ENCODE measurements around the gene CHST12. TPM values are rescaled to one million over a fixed set of nuclear protein-coding genes. Genes with fewer than 3 reads are reported as not detected.
"Not testable (repeated sequence)": the region's sequence is repeated elsewhere in the genome, so short reads cannot be mapped to it uniquely, and the experiment has no call there.

Gene CHST12
- total RNA-seq, 2 experiments from 2014 or later: 49.5 to 51.1 TPM

DNA sequence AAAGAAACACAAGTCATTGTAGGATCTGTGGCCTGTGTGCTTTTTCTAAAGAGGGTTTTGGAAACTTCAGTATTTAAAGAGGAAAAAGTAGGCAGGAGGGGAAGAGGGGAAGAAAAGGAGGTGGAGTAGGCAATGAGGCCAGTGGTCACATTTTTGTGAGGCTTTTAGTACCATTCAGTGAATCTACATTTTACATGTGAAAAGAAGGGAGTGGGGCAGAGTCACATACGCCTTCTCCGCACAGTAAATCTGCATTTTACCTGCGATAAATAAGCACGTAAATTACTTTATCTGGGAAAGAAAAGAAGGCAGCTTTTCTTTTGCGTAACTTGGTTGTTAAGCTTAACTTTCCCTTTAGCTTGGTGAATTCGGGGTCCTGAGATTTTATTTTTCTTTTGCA, 13.2 kb downstream of the CHST12 start:
- Mint-ChIP-seq H3K4me1 (peaks cover 47% of the 10 kb centered on the region), H3K36me3 (peaks cover 31% of the 10 kb centered on the region), H3K27me3 (no peaks in the 10 kb centered on the region), H3K27ac (peak overlapping the region; percentile 18), H3K4me3 (no peak overlapping the region), H3K9me3 (no peaks in the 10 kb centered on the region)
- POLR2A ChIA-PET: interaction anchor here (1.3 to 4.4 kb wide), 2 partner anchors 10 to 11 kb away, joined by 4 to 31 read pairs; no protein-coding TSS in a partner anchor
- DNase-seq (no peak), ATAC-seq (ENCODE audit: low read depth) (no peak)

DNA sequence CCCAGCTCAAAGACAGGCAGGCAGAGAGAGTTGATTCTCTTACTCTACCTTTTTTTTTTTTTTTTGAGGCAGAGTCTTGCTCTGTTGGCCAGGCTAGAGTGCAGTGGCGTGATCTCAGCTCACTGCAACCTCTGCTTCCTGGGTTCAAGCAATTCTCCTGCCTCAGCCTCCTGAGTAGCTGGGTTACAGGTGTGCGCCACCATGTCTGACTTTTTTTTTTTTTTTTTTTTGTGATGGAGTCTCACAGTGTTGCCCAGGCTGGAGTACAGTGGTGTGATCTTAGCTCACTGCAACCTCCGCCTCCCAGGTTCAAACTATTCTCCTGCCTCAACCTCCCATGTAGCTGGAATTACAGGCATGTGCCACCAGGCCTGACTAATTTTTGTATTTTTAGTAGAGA, 13.8 kb downstream of the CHST12 start:
- ATAC-seq (ENCODE audit: low read depth); H3K4me3 Mint-ChIP-seq; H3K27ac Mint-ChIP-seq; H3K9me3 Mint-ChIP-seq; H3K27me3 Mint-ChIP-seq; DNase-seq: not testable (repeated sequence)
- peaks cover 33% of the 10 kb centered on the region for H3K36me3 Mint-ChIP-seq
- peaks cover 45% of the 10 kb centered on the region for H3K4me1 Mint-ChIP-seq
- POLR2A ChIA-PET: interaction anchor here (4.4 kb wide), 1 partner anchor 11 kb away, joined by 31 read pairs; no protein-coding TSS in a partner anchor

DNA sequence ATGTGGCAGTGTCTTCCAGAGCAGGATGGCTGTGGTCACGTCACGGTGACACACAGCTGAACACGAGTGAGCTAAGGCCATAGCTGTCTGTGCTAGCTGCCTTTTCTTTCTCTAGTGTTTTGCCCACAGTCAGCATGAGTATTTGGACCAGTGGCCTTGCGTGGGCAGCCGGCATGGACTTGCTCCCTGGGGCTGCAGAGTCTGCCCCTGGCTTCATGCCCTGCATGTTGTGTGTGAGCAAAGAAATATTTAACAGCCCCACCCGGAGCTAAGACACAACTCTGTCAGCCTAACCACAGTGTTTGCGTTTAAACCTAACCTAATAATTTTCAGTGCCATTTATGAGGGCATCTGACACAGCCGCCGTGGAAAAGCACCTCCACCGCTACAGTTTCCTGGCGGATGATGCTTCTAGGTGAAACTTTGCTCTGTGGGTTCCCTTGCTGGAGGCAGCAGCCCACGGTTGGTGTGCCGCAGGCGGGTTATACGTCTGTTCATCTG, 14.6 kb downstream of the CHST12 start:
- Mint-ChIP-seq H3K27me3 (no peaks in the 10 kb centered on the region), H3K9me3 (no peaks in the 10 kb centered on the region), H3K27ac (peak overlapping the region; percentile 64), H3K4me1 (peaks cover 39% of the 10 kb centered on the region), H3K36me3 (peaks cover 30% of the 10 kb centered on the region), H3K4me3 (peak overlapping the region; percentile 59)
- ATAC-seq (ENCODE audit: low read depth) (peak; percentile 85), DNase-seq (peak; percentile 62)
- POLR2A ChIA-PET: interaction anchor here (4.4 kb wide), 1 partner anchor 12 kb away, joined by 31 read pairs; no protein-coding TSS in a partner anchor

DNA sequence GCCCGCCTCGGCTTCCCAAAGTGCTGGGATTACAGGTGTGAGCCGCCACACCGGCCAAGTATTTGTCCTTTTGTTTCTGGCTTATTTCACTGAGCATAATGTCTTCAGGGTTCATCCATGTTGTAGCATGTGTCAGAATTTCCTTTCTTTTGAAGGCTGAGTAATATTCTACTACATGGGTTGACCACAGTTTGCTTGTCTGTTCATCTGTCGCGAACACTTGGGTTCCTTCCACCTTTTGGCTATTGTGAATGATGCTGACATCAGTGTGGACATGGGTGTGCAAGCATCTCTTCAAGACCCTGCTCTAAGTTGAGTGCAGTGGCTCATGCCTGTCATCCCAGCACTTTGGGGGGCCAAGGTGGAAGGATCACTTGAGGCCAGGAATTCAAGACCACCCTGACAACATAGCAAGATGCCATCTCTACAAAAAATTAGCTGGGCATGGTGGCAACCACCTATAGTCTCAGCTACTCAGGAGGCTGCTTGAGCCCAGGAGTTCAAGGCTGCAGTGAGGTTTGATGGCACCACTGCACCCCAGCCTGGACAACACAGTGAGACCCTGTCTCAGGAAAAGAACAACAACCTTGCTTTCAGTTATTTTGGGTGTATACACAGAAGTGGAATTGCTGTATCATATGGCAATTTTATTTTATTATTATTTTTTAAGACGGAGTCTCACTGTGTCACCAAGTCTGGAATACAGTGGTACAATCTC, 17.0 kb downstream of the CHST12 start:
- DNase-seq: no peak
- Mint-ChIP-seq H3K36me3 (peaks cover 25% of the 10 kb centered on the region), H3K4me3 (no peak overlapping the region), H3K27ac (no peak overlapping the region), H3K4me1 (peaks cover 44% of the 10 kb centered on the region), H3K9me3 (no peaks in the 10 kb centered on the region), H3K27me3 (no peaks in the 10 kb centered on the region)
- ATAC-seq (ENCODE audit: low read depth): no peak
- POLR2A ChIA-PET: interaction anchor here (1.0 to 4.4 kb wide), 2 partner anchors 14 to 23 kb away, joined by 3 to 31 read pairs; no protein-coding TSS in a partner anchor

DNA sequence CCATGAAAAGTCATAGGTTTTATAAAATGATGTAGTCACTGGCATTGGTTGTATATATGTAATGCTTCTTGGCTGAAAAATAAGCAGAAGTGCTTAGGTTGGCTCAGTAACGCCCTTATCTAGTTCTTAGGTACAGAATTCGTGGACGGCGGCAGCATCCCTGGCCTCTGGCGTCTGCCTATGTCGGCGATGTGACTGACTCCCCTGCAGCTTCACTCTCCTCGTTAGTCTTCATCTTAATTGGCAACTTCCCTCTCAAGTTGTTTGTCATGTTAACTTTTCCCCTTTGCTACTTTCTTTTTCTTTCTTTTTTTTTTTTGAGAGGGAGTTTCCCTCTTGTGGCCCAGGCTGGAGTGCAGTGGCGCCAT, 18.5 kb downstream of the CHST12 start:
- no peak for ATAC-seq (ENCODE audit: low read depth)
- Mint-ChIP-seq H3K27ac (peak overlapping the region; percentile 17), H3K9me3 (no peaks in the 10 kb centered on the region), H3K4me1 (peaks cover 38% of the 10 kb centered on the region), H3K27me3 (no peaks in the 10 kb centered on the region), H3K36me3 (peaks cover 18% of the 10 kb centered on the region), H3K4me3 (no peak overlapping the region)
- POLR2A ChIA-PET: interaction anchor here (0.6 to 1.6 kb wide), 2 partner anchors 16 to 144 kb away, joined by 3 to 8 read pairs; no protein-coding TSS in a partner anchor
- no peak for DNase-seq

DNA sequence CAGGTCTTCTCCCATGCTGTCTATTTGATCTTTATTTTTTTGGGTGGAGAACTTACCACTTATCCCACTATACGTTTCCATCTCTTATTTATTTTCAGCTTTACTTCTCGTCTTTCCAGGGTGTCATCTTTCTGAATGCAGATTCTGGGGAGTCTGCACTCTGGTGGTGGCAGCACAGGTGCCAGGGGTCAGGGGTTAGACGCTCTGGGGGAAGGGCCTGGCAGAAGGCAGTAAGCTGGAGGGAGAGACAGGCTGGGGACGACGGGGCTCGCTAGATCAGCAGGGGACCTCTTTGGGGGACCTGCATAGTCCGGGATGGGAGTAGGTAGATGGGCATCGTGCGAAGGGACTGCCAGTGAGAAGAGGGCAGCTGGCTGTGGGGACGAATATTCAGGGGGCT, 22.3 kb downstream of the CHST12 start:
- peaks cover under 1% of the 10 kb centered on the region for H3K9me3 Mint-ChIP-seq
- no peak overlapping the region for H3K4me3 Mint-ChIP-seq
- DNase-seq (no peak), ATAC-seq (ENCODE audit: low read depth) (no peak)
- H3K27ac Mint-ChIP-seq: no peak overlapping the region
- H3K27me3 Mint-ChIP-seq: no peaks in the 10 kb centered on the region
- H3K4me1 Mint-ChIP-seq: peaks cover 27% of the 10 kb centered on the region
- peaks cover 28% of the 10 kb centered on the region for H3K36me3 Mint-ChIP-seq
- POLR2A ChIA-PET: interaction anchor here (1.2 kb wide), 1 partner anchor 21 kb away, joined by 4 read pairs; no protein-coding TSS in a partner anchor

DNA sequence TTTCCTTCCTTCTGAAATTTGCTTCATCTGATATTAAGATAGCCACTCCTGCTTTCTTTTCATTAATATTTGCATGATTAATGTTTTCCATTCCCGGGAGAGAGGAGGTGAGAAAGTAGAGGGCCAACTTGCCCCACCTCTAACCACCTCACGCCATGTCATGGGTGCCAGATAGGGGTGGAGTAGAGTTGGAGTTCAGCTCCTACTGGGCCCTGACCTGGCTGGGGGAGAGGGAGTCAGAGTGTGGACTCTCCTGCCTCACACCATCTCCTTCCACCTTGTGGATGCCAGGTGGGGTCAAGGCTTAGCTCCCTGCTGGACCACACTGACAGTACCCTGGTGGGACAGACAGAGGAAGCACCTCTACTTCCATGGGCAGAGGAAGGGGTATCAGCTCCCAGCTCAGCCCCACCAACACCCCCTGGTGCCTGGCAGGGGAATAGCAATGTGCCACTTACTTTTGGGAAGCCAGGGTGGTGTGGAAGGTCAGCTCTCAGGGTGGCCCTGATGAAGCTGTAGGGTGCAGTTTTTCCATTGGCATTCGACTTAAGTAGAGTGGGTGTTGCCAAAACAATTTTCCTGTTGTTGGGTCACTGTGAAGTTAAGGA, 28.0 kb downstream of the CHST12 start:
- Mint-ChIP-seq H3K27me3 (no peaks in the 10 kb centered on the region), H3K36me3 (peaks cover 33% of the 10 kb centered on the region), H3K27ac (peak overlapping the region; percentile 1), H3K4me1 (peaks cover 12% of the 10 kb centered on the region), H3K9me3 (peaks cover 4% of the 10 kb centered on the region), H3K4me3 (no peak overlapping the region)
- DNase-seq: peak; percentile 47
- peak; percentile 61 for ATAC-seq (ENCODE audit: low read depth)
- POLR2A ChIA-PET: interaction anchor here (0.9 to 1.1 kb wide), 2 partner anchors 12 to 24 kb away, joined by 3 read pairs; no protein-coding TSS in a partner anchor

DNA sequence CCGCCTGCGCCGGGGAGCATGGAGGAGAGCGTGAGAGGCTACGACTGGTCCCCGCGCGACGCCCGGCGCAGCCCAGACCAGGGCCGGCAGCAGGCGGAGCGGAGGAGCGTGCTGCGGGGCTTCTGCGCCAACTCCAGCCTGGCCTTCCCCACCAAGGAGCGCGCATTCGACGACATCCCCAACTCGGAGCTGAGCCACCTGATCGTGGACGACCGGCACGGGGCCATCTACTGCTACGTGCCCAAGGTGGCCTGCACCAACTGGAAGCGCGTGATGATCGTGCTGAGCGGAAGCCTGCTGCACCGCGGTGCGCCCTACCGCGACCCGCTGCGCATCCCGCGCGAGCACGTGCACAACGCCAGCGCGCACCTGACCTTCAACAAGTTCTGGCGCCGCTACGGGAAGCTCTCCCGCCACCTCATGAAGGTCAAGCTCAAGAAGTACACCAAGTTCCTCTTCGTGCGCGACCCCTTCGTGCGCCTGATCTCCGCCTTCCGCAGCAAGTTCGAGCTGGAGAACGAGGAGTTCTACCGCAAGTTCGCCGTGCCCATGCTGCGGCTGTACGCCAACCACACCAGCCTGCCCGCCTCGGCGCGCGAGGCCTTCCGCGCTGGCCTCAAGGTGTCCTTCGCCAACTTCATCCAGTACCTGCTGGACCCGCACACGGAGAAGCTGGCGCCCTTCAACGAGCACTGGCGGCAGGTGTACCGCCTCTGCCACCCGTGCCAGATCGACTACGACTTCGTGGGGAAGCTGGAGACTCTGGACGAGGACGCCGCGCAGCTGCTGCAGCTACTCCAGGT, 29.7 kb downstream of the CHST12 start:
- H3K9me3 Mint-ChIP-seq: peaks cover 4% of the 10 kb centered on the region
- POLR2A ChIA-PET: interaction anchor here (0.5 to 1.1 kb wide), 4 partner anchors 12 to 34 kb away, joined by 3 to 6 read pairs (median 4); partner anchors contain the start of gene CHST12
- peaks cover 8% of the 10 kb centered on the region for H3K4me1 Mint-ChIP-seq
- no peaks in the 10 kb centered on the region for H3K27me3 Mint-ChIP-seq
- H3K27ac Mint-ChIP-seq: no peak overlapping the region
- no peak for DNase-seq
- H3K36me3 Mint-ChIP-seq: peaks cover 30% of the 10 kb centered on the region
- no peak overlapping the region for H3K4me3 Mint-ChIP-seq
- ATAC-seq (ENCODE audit: low read depth): no peak

DNA sequence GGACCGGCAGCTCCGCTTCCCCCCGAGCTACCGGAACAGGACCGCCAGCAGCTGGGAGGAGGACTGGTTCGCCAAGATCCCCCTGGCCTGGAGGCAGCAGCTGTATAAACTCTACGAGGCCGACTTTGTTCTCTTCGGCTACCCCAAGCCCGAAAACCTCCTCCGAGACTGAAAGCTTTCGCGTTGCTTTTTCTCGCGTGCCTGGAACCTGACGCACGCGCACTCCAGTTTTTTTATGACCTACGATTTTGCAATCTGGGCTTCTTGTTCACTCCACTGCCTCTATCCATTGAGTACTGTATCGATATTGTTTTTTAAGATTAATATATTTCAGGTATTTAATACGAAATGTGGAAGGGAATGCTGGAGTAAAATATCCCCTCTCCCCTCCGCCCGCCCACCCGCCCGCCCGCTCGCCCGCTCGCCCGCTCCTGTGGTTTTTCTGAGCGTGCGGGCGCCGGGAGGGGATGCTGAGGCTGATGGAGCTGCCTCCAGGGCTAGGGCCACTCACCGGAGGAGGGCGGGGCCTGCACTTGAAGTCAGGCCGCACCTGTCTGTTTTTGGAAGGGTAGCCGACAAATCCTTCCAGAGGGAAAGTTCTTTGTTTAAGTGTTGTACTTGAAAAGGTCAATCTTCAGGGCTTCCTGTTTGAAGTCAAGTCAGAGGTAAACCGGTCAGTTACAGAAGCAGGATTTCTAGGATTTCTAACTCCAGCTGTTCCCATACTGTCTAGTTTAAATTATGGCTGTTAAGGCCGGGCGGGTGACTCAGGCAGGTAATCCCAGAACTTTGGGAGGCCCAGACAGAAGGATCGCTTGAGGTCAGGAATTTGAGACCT, 30.5 kb downstream of the CHST12 start:
- Mint-ChIP-seq H3K4me3 (no peak overlapping the region), H3K36me3 (peaks cover 29% of the 10 kb centered on the region), H3K27ac (no peak overlapping the region), H3K9me3 (peaks cover 4% of the 10 kb centered on the region), H3K4me1 (peaks cover 7% of the 10 kb centered on the region), H3K27me3 (no peaks in the 10 kb centered on the region)
- DNase-seq (no peak), ATAC-seq (ENCODE audit: low read depth) (no peak)
- POLR2A ChIA-PET: interaction anchor here (1.1 kb wide), 3 partner anchors 11 to 35 kb away, joined by 3 read pairs; no protein-coding TSS in a partner anchor

DNA sequence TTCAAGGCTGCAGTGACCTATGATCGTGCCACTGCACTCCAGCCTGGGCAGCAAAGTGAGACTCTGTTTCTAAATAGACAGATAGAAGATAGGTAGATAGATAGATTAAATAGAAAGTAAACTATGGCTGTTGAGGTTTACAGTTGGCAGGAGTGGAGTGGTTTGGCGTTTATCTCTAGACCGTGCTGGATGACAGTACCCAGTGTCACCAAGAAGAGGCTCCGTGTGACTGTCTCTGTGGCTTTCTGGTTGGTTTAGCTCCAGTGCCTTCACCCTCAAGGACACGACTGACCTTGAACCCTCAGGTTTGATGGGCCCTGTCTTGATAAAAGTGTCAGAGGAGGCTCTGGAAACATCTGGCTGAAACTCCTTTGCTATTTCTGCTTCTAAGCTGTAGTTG, 31.7 kb downstream of the CHST12 start:
- no peak for DNase-seq
- ATAC-seq (ENCODE audit: low read depth): no peak
- POLR2A ChIA-PET: interaction anchor here (1.1 kb wide), 2 partner anchors 13 to 27 kb away, joined by 3 to 4 read pairs; no protein-coding TSS in a partner anchor
- Mint-ChIP-seq H3K4me1 (peaks cover 3% of the 10 kb centered on the region), H3K27me3 (no peaks in the 10 kb centered on the region), H3K27ac (no peak overlapping the region), H3K4me3 (no peak overlapping the region), H3K9me3 (peaks cover 4% of the 10 kb centered on the region), H3K36me3 (peaks cover 24% of the 10 kb centered on the region)

DNA sequence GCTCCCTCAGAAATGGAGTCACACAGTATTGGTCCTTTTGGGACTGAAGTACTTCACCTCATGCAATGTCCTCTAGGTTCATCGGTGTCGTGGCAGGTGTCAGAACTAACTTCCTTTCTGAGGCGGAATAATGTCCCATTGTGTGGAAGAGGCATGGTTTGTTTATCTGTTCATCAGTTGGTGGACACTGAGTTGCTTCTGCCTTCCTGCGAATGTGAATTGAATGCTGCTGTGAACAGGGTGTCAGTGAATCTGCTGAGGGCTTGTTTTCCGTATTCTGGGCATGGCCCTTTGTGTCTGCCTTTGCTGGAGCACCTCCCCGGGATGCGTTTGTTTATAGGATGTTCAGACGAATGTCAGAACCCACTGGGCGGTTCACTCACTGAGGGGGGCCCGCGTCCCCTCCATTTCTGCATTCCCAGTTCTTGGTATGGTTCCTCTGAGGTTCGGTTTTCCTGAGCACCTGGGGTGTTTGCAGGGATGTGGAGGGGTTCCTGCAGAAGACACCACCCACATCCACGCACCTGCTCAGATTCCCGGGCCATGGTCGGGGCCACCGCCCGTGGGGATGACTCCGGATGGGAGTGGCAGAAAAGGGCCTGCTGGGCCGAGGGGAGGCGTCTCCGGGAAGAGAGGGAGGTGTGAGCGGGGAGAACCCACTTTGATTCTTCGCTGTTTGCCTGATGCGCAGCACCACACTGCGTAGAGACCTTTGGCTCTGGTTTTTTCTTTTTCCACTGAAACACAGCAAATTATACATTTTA, 33.1 kb downstream of the CHST12 start:
- ATAC-seq (ENCODE audit: low read depth) (no peak), DNase-seq (no peak)
- Mint-ChIP-seq H3K4me3 (no peak overlapping the region), H3K4me1 (no peaks in the 10 kb centered on the region), H3K27me3 (no peaks in the 10 kb centered on the region), H3K9me3 (no peaks in the 10 kb centered on the region), H3K27ac (no peak overlapping the region), H3K36me3 (peaks cover 16% of the 10 kb centered on the region)
- POLR2A ChIA-PET: no interaction called here

DNA sequence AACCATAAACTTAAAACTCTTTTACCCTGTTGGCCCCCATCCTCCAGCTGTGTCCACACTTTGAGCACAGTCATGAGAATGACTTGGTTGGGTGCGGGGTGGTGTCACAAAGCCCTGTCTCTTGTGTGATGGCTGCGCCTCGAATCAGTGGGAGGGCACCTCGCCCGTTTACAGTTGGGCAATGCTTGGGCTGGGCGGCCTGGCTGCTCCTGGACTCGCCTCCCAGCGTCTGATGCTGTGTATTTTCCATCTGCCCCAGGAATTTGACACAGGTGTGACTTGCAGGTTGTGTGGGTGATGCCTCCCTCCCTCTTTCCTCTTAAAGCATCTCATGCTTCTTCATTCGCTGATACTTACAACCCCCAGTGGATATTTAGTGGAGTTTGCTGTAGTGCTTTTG, 33.7 kb downstream of the CHST12 start:
- Mint-ChIP-seq H3K4me1 (peaks cover 2% of the 10 kb centered on the region), H3K27ac (no peak overlapping the region), H3K27me3 (no peaks in the 10 kb centered on the region), H3K36me3 (peaks cover 17% of the 10 kb centered on the region), H3K4me3 (no peak overlapping the region), H3K9me3 (no peaks in the 10 kb centered on the region)
- no peak for DNase-seq
- POLR2A ChIA-PET: no interaction called here
- ATAC-seq (ENCODE audit: low read depth): no peak
